Cardiac fibroblast (primary cell): ENCODE data around the gene GSDMA.

Experiments used
- DNase-seq, 2 donors: peaks; one replicate each; pipeline versions ENCODE4 v3.0.0 to v3.0.0-alpha.2; 2010; ENCODE audit warnings: low read depth in 2 of 2
- H3K4me3 ChIP-seq, 2 donors: replicated peaks in 1 of 2; 1 replicate in 1 of 2; 2 replicates in 1 of 2; pipeline ENCODE4 v1.5.1; 2011; ENCODE audit warnings: low read depth in 2 of 2, low read length in 2 of 2, mild to moderate bottlenecking in 2 of 2, moderate library complexity in 1 of 2
- TF ChIP-seq, protein P1 (sequence below): IDR thresholded peaks from one replicate; pipeline ENCODE4 v1.5.1; 2011; ENCODE audit warnings: low read depth, mild to moderate bottlenecking, low read length, inconsistent platforms

GSDMA gene

DNA sequence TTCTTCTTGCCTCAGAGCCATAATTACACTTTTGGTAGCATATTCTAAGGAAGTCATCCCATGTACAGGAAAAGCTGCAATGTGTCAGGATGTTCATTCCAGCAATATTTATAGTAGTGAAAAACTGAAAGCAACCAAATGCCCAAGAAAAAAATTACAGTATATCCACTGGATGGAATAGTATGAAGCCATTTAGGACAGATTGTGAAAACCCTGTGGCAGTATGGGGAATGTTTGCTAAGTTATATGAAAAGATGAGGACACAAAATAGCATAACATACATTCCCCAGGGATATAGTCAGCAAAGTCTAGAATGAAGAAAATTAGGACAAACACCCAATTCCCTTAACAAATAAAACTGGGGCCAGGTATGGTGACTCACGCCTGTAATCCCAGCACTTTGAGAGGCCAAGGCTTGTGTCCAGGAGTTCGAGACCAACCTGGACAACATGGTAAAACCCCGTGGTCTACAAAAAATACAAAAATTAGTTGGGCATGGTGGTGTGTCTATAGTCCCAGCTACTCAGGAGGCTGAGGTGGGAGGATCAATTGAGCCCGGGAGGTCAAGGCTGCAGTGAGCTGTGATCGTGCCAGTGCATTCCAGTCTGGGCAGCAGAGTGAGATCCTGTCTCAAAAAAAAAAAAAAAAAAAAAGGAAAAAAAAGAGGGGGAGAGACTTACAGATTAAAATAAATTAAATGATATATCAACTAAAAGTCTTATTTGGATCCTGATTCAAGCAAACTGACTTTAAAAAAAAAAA is 33.0 kb upstream of the GSDMA start:
- TF ChIP-seq, protein P1, sequence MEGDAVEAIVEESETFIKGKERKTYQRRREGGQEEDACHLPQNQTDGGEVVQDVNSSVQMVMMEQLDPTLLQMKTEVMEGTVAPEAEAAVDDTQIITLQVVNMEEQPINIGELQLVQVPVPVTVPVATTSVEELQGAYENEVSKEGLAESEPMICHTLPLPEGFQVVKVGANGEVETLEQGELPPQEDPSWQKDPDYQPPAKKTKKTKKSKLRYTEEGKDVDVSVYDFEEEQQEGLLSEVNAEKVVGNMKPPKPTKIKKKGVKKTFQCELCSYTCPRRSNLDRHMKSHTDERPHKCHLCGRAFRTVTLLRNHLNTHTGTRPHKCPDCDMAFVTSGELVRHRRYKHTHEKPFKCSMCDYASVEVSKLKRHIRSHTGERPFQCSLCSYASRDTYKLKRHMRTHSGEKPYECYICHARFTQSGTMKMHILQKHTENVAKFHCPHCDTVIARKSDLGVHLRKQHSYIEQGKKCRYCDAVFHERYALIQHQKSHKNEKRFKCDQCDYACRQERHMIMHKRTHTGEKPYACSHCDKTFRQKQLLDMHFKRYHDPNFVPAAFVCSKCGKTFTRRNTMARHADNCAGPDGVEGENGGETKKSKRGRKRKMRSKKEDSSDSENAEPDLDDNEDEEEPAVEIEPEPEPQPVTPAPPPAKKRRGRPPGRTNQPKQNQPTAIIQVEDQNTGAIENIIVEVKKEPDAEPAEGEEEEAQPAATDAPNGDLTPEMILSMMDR, result no peak
- no peak overlapping the region for H3K4me3 ChIP-seq
- DNase-seq, result peak; percentile 75 to 95

DNA sequence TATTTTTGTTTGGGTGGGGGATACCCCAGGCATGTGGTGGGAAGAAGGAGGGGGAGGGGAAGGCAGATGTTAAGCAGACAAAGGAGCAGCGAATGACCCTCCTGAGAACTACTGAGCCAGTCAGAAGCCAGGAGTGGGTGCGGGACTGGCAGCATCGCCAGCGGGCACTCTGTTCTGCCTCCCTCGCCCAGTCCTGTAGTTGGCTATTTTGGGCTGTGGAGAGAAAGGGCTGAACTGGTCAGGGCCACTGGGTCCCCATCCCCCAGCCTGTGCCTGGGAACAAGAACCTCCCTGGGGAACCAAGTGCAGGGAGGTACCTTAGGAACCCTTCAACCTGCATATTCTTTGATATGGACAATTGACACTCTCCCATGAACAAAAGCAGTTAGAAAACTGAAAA is 28.9 kb upstream of the GSDMA start:
- TF ChIP-seq, protein P1, result no peak
- no peak overlapping the region for H3K4me3 ChIP-seq

DNA sequence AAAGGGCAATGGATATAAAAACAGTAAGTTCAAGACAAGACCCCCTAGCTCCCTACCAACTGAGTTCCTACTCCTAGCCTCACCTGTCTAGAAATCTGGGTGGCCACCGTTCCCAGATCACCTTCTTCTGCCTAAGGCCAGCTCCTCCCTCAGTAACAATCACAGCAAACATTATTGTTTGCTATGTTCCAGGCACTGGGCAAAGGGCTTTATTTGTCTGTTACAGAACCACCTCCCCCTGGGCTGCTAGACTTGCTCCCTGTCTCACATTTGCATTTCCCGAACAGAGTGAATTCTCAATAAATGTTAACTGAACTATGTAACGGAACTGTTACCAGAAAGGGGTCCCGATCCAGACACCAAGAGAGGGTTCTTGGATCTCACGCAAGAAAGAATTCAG is 28.5 kb upstream of the GSDMA start:
- TF ChIP-seq, protein P1, result no peak
- DNase-seq, result no peak
- no peak overlapping the region for H3K4me3 ChIP-seq

More for the DNA sequence above, 28.9 kb upstream of the GSDMA start:
- DNase-seq, result no peak

DNA sequence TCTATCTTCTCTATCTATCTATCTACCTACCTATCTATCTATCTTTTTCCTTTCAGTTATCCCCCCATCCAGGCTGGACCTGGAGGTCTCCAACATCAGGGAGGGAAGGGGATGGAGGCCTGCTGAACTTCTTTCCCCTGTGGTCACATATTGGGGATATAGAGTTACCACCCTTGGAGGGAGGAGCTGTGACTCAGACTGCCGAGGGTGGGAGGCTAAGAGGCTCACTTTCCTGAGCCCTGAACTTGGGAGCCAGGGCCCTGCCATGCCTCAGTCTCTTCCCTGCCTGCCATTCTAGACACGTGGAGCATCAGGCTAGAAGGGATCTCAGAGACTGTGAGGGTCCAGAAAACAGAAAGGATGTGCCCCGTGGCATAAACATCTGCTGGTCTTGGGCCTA is 26.9 kb upstream of the GSDMA start:
- H3K4me3 ChIP-seq, result no peak overlapping the region

DNA sequence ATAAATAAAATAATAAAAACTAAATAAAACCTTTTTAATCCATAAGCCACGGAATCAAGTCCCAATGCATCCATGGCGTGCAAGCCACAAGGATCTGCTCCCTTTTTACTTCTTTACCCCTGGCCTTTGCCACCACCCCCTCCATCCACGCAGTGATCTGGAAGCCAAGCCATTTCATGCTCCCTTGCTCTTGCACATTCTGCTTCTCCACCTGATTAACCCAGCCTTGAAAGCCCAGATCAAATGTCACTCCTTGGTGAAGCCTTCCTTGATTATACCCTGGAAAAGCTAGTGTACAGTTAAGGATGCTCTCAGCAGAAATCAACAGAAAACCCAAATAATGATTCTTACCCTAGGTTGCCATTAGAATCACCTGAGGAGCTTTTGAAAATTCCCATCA is 25.4 kb upstream of the GSDMA start:
- no peak for DNase-seq
- H3K4me3 ChIP-seq, result no peak overlapping the region
- TF ChIP-seq, protein P1, result no peak

More for the DNA sequence above, 26.9 kb upstream of the GSDMA start:
- DNase-seq, result peak; percentile 11 to 32
- TF ChIP-seq, protein P1, result no peak

DNA sequence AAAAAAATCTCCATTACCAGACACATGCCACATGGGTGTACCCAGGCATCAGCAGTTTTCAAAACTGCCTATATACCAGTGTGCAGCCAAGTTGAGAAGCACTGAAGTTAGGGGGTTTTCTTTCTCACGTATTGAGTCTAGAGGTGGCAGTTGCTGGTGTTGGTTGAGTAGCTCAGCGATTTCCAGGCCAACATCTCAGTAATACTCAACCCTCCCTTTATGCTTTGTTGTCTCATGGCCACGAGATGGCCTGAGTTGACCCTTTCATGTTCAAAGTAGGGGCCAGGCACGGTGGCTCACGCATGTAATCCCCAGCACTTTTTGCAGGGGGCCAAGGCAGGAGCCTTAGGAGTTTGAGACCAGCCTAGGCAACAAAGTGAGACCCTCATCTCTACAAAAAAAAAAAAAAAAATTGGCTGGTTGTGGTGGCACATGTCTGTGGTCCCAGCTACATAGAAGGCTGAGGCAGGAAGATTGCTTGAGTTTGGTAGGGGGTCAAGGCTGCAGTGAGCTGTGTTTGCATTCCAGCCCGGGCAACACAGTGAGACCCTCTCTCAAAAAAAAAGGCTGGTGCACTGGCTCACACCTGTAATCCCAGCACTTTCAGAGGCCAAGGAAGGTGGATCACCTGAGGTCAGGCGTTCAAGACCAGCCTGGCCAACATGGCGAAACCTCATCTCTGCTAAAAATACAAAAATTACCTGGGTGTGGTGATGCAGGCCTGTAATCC is 24.5 kb upstream of the GSDMA start:
- no peak for DNase-seq
- TF ChIP-seq, protein P1, result no peak
- no peak overlapping the region for H3K4me3 ChIP-seq
